ENCODE data around the gene RNF34.

DNA sequence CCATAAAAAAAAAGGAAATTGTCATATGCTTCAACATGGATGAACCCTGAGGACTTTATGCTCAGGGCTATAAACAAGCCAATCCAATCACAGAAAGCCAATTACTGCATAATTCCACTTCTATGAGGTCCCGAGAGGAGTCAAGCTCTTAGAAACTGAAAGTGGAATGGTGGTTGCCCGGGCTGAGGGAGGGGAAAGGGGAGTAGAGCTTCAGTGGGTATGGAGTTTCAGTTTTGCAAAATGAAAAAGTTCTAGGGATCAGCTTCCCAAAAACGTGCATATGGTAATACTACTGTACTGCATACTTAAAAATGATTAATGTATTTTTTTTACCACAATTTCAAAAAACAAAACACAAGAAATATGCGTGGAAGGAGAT, 52.0 kb downstream of the RNF34 start:
- TF ChIP-seq, protein P1, sequence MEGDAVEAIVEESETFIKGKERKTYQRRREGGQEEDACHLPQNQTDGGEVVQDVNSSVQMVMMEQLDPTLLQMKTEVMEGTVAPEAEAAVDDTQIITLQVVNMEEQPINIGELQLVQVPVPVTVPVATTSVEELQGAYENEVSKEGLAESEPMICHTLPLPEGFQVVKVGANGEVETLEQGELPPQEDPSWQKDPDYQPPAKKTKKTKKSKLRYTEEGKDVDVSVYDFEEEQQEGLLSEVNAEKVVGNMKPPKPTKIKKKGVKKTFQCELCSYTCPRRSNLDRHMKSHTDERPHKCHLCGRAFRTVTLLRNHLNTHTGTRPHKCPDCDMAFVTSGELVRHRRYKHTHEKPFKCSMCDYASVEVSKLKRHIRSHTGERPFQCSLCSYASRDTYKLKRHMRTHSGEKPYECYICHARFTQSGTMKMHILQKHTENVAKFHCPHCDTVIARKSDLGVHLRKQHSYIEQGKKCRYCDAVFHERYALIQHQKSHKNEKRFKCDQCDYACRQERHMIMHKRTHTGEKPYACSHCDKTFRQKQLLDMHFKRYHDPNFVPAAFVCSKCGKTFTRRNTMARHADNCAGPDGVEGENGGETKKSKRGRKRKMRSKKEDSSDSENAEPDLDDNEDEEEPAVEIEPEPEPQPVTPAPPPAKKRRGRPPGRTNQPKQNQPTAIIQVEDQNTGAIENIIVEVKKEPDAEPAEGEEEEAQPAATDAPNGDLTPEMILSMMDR (IDR thresholded peaks at IDR 0.05) = no peak
- no peak for TF ChIP-seq POLR2A (IDR thresholded peaks at IDR 0.05)
